HEK293T (cell line): ENCODE results near the gene APLP2.

Experiments used
- FOXM1 ChIP-seq: fragments of 450-650 bp; IDR thresholded peaks from 2 replicates; pipeline ENCODE4 v1.6.1; 2017; ENCODE audit warnings: mild to moderate bottlenecking, borderline replicate concordance
- SUZ12 ChIP-seq: fragments of 450-650 bp; IDR thresholded peaks from 2 replicates; pipeline ENCODE4 v1.6.1; 2016; ENCODE audit warnings: mild to moderate bottlenecking

- TF ChIP-seq FOXM1 (no peak), SUZ12 (no peak)
Measured at GRCh38 chr11:130068546-130068985, 1.1 kb upstream of the APLP2 start.
